Pancreas (tissue), 10 donors: Measurements from ENCODE around the gene SH3BGR. TPM values are rescaled to one million over a fixed set of nuclear protein-coding genes. Genes with fewer than 3 reads are reported as not detected.
A peak's percentile ranks its signal among the peaks of the same experiment; 100 is the strongest.

Experiments
- ATAC-seq, 4 donors: fragments of 200-7000 bp; cut with Tn5 transposase; one replicate each; pipeline versions ENCODE4 v1.8.0 to v1.9.1; 2020; ENCODE audit warnings: mild to moderate bottlenecking in 4 of 4, moderate library complexity in 4 of 4
- DNase-seq, 6 donors: peaks; one replicate each; pipeline ENCODE4 v3.0.0-alpha.2; 2020
- FAIRE-seq: peaks from 2 replicates; lab custom pipeline; 2012; peaks lifted over from hg19 to GRCh38; lab: Jason Lieb, UNC
- H3K27ac ChIP-seq, 4 donors: fragments of 200-600 bp; sonication (generic); 1 replicate in 3 of 4; 2 replicates in 1 of 4; pipeline versions ENCODE4 v1.5.0 to v1.8.0; 2020
- H3K27me3 ChIP-seq, 4 donors: fragments of 200-600 bp; one replicate each; pipeline ENCODE4 v1.8.0; 2021
- H3K36me3 ChIP-seq, 3 donors: fragments of 200-600 bp; sonication (generic) in 1 of 3; one replicate each; pipeline versions ENCODE4 v1.5.0 to v1.8.0; 2020 to 2021
- H3K4me1 ChIP-seq, 3 donors: fragments of 200-600 bp; one replicate each; pipeline ENCODE4 v1.8.0; 2021
- H3K4me3 ChIP-seq, 4 donors: fragments of 200-600 bp; sonication (generic) in 2 of 4; one replicate each; pipeline versions ENCODE4 v1.5.0 to v1.8.0; 2020 to 2021
- H3K9me3 ChIP-seq, 4 donors: fragments of 200-600 bp; one replicate each; pipeline ENCODE4 v1.8.0; 2021
- WGBS, 2 donors: extraction: QIAGEN DNeasy Blood & Tissue Kit; methylation state at CpG; one replicate each; pipeline ENCODE4 v1.1.7; 2013; 5-methylcytosine and 5-hydroxymethylcytosine counted together
- intact Hi-C, 3 donors: fragments of 100-400 bp; cut with DNase I; formaldehyde crosslinking; loops; one replicate each; pipeline versions ENCODE4 v1.11.1 to v1.14.2; 2022
- polyA plus RNA-seq, 2 donors: library from polyadenylated mRNA; stranded (reverse); fragments of 200-250 nt; gene quantifications; one replicate each; pipeline ENCODE4 v1.2.3, GENCODE V29; 2013
- total RNA-seq, 6 donors: library from RNA; stranded (reverse); fragmentation: NEBNext Ultra II Directional in 4 of 6; extraction: Animal tissue kit (Norgen Biotek cat#: 25700) in 4 of 6; gene quantifications; one replicate each; pipeline versions ENCODE4 v1.2.1 to v1.2.4, GENCODE V29; 2021 to 2023
- TF ChIP-seq, protein P1 (sequence below), 4 donors: fragments of 200-600 bp; sonication (generic) in 3 of 4; IDR thresholded peaks; one replicate each; pipeline versions ENCODE4 v1.5.0 to v1.8.0; 2021; ENCODE audit warnings: antibody characterized with exemption in 4 of 4
- donor health status: healthy with polysubstance abuse.
- donor health status: DM: no; HTN: no; CAD: no; lungs with moderate emphysema.
- donor health status: DM: no; HTN: no; CAD: no.
- donor health status: control.
- donor health status: control.
- donor health status: Bipolar disorder and iron deficiency.
- donor health status: DM: yes; HTN: yes; CAD: no.
- donor health status: DM: no; HTN: no; CAD: no.
- donor health status: DM: no; HTN: no; CAD: no.
- donor health status: DM: yes; HTN: yes; CAD: no.

Gene SH3BGR
- total and polyA plus RNA-seq, 8 donors: 1.4 to 7.3 (median 4.0) TPM

DNA sequence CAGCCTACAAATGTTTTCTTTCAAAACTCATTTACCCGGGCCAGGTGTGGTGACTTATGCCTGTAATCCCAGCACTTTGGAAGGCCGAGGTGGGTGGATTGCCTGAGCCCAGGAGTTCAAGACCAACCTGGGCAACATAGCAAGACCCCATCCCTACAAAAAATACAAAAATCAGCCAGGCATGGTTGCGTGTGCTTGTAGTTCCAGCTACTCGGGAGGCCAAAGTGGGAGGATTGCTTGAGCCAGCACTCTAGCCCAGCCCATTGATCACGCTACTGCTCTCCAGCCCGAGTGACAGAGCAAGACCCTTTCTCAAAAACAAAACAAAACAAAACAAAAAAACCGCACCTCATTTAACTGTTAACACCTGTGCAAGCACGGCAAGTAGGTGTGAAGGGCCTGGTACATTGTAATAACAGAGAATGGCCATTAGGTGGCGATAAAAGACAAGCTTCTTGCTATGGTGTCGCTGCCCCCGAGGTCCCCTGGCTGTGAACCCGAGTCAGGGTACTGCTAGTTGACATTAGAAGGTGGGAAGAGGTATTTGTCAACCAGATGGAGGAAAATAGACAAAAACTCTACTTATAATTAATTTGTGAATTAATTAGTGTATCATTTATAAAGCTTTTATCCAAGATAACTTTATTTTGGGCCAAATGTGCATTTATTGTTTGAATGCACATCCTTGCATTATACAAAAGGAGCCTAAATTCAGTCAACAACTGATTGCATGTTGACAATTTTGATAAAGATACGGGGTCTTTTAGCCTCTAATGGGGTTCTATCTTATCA is 66.5 kb downstream of the SH3BGR start:
- WGBS, 2 donors: 23 to 24% methylated on average over 13 of the region's 13 CpGs
- no peaks in the 10 kb centered on the region for H3K36me3 ChIP-seq
- ATAC-seq (peak; percentile 87 to 96 (median 94)), DNase-seq (peak in 4 of 6 donors; percentile 41 to 68 (median 48)), FAIRE-seq (peak; percentile 92)
- no peaks in the 10 kb centered on the region for H3K9me3 ChIP-seq
- H3K4me3 ChIP-seq: no peak overlapping the region
- H3K4me1 ChIP-seq: peaks cover 4 to 14% (median 10%) of the 10 kb centered on the region in 3 donors
- H3K27me3 ChIP-seq: no peaks in the 10 kb centered on the region
- no peak overlapping the region for H3K27ac ChIP-seq
- TF ChIP-seq, protein P1, sequence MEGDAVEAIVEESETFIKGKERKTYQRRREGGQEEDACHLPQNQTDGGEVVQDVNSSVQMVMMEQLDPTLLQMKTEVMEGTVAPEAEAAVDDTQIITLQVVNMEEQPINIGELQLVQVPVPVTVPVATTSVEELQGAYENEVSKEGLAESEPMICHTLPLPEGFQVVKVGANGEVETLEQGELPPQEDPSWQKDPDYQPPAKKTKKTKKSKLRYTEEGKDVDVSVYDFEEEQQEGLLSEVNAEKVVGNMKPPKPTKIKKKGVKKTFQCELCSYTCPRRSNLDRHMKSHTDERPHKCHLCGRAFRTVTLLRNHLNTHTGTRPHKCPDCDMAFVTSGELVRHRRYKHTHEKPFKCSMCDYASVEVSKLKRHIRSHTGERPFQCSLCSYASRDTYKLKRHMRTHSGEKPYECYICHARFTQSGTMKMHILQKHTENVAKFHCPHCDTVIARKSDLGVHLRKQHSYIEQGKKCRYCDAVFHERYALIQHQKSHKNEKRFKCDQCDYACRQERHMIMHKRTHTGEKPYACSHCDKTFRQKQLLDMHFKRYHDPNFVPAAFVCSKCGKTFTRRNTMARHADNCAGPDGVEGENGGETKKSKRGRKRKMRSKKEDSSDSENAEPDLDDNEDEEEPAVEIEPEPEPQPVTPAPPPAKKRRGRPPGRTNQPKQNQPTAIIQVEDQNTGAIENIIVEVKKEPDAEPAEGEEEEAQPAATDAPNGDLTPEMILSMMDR (IDR thresholded peaks at IDR 0.05): peak; percentile 74 to 88 (median 84)
- intact Hi-C loops: loop anchor here in 1 of 3 donors (5.0 kb wide), 1 partner anchor 199 kb away; no protein-coding TSS in a partner anchor

DNA sequence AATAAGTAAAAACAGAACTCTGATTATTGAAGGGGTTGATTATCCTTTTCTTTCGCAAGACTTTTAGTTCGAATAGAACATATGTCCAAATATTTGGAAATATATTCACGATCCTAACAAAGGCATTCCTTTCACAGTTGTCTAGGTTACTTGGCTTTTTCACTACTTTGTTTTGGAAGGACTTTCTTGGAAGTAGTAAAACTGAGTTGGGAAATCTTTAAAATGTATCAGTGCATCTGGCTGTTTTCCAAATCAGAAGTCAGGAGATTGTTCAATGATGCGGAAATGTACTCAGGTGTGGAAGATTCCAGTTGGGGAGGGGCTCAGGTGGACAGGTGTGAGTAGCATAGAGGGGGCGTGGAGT is 67.1 kb downstream of the SH3BGR start:
- H3K4me3 ChIP-seq: no peak overlapping the region
- H3K27ac ChIP-seq: no peak overlapping the region
- DNase-seq (no peak), ATAC-seq (peak in 1 of 4 donors; percentile 31), FAIRE-seq (no peak)
- WGBS, 2 donors: 21 to 23% methylated on average over 5 of the region's 5 CpGs
- H3K36me3 ChIP-seq: no peaks in the 10 kb centered on the region
- H3K27me3 ChIP-seq: no peaks in the 10 kb centered on the region
- no peaks in the 10 kb centered on the region for H3K9me3 ChIP-seq
- TF ChIP-seq, protein P1 (IDR thresholded peaks at IDR 0.05): no peak
- intact Hi-C loops: loop anchor here in 1 of 3 donors (5.0 kb wide), 1 partner anchor 198 kb away; no protein-coding TSS in a partner anchor
- peaks cover 9 to 20% (median 15%) of the 10 kb centered on the region in 3 donors for H3K4me1 ChIP-seq

DNA sequence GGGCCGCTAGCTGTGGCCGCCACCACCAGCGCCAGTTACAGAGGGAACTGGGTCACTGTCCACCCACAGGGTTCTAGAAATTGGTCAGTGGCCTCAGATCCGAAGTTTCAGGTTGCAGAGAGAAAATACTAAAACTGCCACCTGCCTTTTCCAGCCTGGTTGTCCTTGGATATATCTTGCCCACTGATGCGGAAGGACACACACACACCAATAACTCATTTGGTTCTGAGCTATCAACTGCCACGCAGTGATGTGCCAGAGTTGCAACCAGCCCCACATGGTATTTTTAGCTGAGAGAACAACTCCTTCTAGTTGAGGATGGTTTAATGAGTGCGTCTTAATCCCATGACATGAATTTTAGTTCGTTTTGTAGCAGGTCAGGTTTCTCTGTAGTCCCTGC is 68.1 kb downstream of the SH3BGR start:
- H3K27ac ChIP-seq: no peak overlapping the region
- no peak for ATAC-seq
- WGBS, 2 donors: 77 to 86% methylated on average over 8 of the region's 8 CpGs
- peaks cover 11 to 21% (median 15%) of the 10 kb centered on the region in 3 donors for H3K4me1 ChIP-seq
- no peak overlapping the region for H3K4me3 ChIP-seq
- no peaks in the 10 kb centered on the region for H3K36me3 ChIP-seq
- TF ChIP-seq, protein P1 (IDR thresholded peaks at IDR 0.05): no peak
- no peaks in the 10 kb centered on the region for H3K9me3 ChIP-seq
- no peak for FAIRE-seq
- intact Hi-C loops: loop anchor here (5.0 to 10.0 kb wide), 2 partner anchors 197 to 205 kb away; no protein-coding TSS in a partner anchor
- no peak for DNase-seq
- no peaks in the 10 kb centered on the region for H3K27me3 ChIP-seq

DNA sequence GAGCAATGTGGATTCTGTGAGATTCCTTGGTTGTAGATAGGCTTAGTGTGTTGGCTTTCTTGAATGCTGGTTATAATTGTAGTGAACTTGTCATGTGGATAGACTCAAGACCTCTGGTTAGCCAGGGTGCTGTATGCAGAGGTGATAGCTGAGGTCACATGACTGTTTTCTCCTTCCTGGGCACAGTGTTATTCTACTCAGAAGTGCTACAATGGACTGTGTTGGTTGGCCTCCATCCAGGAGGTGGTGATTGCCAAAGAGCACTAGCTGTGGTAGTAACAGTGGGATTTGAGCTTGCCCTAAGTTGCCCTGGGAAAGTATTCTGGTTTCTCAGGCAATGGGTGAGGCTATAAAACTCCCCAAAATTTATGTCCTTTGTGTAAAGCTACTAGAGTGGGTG is 71.6 kb downstream of the SH3BGR start:
- peak; percentile 70 to 78 (median 74) for ATAC-seq
- H3K4me1 ChIP-seq: peaks cover 25 to 39% (median 29%) of the 10 kb centered on the region in 3 donors
- intact Hi-C loops: loop anchor here in 2 of 3 donors (5.0 to 10.0 kb wide), 2 partner anchors 194 to 201 kb away; no protein-coding TSS in a partner anchor

More for the DNA sequence above, 71.6 kb downstream of the SH3BGR start:
- no peak overlapping the region for H3K27ac ChIP-seq
- no peaks in the 10 kb centered on the region for H3K27me3 ChIP-seq
- no peak for FAIRE-seq
- DNase-seq: peak in 5 of 6 donors; percentile 65 to 84 (median 78)
- no peaks in the 10 kb centered on the region for H3K36me3 ChIP-seq
- H3K9me3 ChIP-seq: no peaks in the 10 kb centered on the region
- no peak overlapping the region for H3K4me3 ChIP-seq
- TF ChIP-seq, protein P1 (IDR thresholded peaks at IDR 0.05): no peak
